GM21423 (cell line): ENCODE measurements around the gene LDLRAD3.

ENCODE experiments used
- ATAC-seq: cut with Tn5 transposase; IDR thresholded peaks from one replicate; pipeline ENCODE4 v1.9.1; 2021; ENCODE audit warnings: mild to moderate bottlenecking, moderate library complexity; ENCODE audit not compliant: unreplicated experiment

The LDLRAD3 gene

DNA sequence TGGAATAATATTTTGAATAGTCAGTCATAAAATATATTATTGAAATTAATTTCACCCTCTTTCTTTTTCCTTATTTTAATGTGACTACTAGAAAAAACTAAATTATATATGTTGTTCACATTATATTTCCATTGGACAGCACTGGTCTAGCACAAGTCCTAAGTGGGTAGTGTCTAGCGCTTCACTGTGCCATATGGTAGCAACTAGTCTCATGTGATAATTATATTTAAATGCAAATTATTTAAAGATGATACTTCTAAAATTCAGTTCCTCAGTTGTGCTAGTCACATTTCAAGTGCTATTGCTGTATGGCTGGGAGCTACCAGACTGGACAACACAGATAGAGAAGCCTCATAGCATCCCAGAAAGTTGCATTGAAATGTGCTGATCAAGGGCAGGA lies 19.1 kb upstream of the LDLRAD3 start:
- no peak for ATAC-seq

DNA sequence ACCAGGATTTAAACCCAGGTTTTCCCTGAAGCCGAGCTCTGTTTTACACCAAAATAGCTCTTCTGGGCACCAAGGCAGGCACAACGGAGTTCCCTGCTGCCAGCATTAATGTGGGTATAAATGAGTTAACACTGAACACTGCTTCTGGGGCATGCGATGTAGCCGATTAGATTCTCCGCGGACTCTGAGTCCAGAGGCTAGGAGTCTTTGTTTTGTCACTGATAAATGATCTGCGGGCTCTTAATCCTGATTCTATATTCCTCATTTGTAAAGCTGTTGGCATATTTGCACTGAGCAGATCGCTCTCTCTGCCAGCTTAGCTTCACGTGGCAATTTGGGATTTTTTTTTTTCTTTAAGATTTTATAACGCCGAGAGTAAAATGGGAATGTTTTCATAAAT lies 16.8 kb upstream of the LDLRAD3 start:
- ATAC-seq: no peak

DNA sequence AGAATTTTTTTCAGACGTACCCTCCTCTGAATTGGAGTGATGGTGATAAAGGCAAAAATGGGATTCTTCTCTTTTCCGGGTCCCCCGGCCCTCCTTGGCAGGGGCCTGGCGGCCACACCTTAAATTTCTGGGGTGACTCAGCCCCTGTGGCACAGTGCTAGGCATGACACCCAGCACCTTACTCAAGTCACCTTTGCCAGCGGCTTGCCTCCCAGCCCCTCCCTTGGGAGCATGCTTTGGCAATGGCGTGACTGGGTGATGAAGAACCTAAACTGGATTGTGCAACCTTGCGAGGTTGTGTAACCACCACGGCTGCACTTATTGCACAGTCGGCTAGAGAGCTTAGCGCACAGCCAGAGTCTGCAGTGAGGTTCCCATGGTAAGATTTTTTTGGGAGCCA lies 16.2 kb upstream of the LDLRAD3 start:
- no peak for ATAC-seq

DNA sequence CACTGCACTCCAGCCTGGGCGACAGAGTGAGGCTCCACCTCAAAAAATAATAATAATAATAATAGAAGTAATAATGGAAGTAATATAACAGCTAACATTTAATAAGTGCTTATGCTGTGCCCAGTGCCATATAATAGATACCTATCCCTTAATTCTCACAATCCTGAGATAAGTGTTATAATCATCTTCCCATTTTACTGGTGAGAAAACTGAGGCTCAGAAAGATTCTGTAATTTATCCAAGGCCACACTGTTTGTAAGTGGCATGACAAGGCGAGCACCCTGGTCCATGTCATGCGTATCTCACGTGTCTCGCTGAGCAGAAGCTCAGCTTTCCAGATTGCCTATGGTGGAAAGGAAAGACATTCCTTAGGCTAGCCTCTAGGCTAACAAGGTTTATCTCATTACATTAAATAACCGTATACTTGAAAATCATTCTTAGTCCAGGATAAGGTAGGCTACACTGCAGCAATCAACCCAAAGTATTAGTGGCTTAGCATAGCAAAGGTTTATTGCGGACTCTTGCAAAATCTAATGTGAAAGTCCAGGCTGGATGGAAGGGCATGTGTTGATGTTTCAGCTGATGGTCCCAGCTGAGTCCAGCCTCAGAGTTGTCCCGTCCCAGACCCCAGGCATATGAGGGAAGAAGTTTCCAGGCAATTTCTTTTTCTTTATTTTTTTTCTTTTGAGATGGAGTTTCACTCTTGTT lies 15.0 kb upstream of the LDLRAD3 start:
- no peak for ATAC-seq

DNA sequence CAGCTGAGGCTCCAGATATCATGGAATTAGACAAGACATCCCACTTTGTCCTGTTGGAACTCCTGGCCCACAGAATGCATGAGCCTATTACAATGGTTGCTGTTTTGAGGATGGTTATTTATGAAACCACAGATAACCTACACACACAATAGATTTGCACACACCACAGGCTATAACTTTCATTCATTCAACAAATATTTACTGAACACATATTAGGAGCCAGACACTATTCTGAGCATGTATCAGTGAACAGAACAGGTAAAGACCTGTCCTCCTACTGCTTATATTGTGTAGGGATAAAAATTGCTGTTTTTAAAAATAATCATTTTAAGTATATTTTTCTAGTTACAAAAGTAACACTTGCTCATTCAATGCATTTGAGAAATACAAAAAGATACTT lies 13.4 kb upstream of the LDLRAD3 start:
- ATAC-seq: no peak

DNA sequence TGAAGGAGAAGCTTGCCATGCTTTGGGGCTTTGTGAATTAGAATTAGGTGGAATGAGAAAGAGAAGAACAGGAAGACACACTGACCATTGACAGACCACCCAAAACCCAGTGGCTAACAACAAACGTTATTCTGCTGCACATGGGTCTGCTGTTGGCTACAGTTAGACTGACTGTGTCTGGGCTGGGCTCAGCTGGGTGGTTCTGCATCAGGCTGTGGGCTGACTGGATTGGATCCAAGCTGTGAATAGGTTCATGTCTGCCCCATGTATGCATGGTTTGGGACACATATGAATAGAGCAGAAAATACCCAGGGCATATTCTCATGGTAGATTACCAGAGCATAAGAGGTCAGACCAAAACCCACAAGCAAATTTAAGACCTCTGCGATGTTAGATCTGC lies 11.7 kb upstream of the LDLRAD3 start:
- no peak for ATAC-seq

DNA sequence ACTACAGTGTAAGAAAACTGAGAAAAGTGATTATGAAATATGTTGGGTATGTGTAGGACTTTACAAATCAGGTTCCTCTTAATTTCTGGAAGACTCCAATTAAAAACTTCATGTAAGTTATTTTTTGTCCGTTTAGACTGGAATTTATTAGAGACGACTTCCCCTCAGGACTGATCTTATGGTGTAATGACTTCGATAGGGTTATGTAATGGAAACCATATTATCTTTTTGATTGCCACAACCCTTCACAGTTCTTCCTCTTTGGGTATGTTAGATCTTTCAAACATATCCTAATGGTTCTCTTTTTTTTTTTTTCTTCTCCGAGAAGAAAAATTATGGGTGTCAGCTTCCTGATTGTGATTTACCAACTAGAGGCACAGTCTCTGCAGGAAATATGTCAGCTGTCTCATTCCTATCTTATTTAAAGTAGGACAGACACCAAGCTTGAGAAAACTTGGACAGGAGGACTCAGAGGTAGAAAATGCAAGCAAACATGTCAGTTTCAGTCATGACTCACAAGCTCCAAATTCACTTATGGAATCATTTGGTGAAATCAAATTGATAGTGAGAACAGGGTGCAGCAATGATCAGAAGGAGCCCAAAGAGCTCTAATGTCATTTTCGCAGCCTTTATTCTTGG lies 11.1 kb upstream of the LDLRAD3 start:
- ATAC-seq: no peak

DNA sequence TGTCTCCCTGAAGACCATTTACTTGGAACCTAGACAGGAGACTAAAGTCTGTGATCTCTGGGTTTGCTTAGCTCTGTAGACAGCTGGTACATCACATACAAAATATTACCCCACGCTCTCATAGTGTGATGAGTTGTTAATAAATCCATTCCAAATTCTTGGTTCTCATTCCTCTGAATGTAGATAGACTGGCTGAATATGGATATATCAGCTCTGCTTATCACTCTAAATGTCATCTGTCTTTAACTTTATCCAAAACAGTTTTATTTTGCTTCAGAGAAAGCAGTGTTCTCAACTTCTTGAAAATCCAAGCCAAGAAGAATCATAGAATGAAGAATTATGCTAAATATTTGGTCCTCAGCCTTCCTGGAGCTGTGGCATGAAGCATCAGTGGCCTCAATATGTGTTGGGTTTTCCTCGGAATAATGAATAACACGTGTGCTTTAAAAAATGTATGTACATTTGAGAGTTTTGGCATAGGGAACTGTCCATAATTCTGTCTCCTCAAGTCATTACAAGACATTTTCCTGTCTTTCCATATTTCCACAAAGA lies 10.5 kb upstream of the LDLRAD3 start:
- no peak for ATAC-seq

DNA sequence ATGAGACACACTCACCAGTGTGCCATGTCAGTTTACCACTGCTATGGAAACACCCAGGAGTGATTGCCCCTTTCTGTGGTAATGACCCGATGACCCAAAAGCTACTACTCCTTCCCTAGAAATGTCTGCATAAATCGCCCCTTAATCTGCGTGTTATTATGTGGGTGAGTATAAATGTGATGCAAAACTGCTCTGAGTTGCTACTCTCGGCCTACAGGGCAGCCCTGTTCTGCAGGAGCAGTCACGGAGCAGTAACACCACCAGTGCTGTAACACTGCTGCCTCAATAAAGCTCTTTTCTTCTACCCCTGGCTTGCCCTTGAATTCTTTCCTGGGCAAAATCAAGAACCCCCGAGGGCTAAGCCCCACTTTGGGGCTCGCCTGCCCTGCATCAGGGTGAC lies 9.6 kb upstream of the LDLRAD3 start:
- no peak for ATAC-seq

DNA sequence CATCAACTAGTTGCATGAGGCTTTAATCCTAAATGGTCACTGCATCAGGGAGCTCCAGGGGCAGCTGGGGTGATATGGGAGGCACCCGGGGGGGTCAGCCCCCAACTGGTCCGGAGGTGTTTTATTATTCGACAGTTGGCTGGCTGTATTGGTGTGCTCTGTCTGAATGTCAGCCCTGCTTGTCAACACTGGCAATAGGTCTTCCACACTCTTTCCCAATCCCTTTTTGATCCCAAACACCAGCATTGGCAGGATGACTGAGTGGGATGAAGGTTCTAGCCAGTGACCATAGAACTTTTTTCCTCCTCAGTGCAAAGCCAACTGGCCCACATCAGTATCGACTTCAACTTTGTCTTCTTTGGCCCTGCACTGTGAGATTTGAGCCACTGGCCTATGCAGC lies 8.9 kb upstream of the LDLRAD3 start:
- ATAC-seq: no peak

DNA sequence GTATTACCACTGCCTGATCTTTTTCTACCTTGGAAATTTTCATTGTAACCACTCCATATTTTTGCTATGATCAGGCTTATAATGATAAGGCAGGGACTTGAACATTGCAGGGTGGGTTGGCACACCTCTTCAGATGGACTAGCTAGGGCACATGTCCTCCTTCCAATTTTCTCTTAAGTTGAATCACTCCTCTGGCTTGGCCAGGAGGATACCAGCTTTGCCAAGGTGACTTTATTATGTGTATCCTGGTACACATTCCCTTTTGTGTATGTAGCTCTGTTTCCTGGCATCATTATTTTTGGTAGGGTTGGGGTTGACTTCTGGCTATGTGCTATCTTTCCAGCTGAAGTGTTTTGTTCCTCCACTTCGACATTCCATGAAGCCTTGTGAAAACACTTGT lies 8.5 kb upstream of the LDLRAD3 start:
- ATAC-seq: no peak

DNA sequence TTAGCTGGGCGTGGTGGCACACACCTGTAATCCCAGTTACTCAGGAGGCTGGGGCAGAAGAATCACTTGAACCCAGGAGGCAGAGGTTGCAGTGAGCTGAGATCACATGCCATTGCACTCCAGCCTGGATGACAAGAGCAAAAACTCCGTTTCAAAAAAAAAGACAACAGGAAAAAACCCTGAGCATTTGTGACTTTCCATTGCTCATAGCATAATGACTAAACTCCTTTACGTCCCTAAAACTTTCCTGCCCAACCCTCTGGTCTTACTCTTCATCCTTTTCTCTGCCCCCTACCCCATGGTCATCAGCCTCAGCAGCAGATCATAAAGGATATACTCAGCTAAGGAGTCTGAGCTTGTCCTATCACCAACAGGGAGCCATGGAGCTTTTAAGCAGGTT lies 6.8 kb upstream of the LDLRAD3 start:
- no peak for ATAC-seq

DNA sequence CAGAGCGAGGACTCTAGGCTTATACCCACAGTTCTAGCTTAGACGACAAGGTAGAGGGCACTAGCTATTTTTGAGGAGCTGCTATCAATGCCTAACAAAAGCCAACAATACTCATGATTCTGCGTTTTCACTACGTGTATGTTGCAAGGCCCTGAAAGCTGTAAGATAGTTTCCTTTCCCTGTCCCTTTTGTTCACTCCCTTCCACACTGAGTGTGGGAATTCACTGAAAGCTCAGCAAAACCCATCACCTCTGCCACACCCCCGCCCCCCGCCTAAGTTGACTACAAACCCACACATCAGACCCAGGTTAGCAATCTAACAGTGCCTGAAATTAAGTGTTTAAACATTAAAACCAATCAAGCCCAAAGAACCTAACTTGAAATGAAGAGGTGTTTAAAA lies 6.2 kb upstream of the LDLRAD3 start:
- ATAC-seq: no peak

DNA sequence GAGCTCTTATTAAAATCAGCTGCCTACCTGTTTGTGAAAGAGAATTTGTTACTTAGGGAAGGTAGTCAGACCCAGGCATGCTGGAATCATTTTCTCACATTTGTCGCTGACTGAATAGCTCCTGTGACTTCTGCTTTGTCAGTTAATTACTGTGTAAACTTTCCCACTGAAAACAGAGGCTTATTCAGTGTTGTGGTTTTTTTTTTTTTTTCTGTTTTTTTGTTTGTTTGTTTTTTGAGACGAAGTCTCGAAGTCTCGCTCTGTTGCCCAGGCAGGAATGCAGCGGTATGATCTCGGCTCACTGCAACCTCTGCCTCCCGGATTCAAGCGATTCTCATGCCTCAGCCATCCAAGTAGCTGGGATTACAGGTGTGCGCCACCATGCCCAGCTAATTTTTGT lies 5.6 kb upstream of the LDLRAD3 start:
- no peak for ATAC-seq

DNA sequence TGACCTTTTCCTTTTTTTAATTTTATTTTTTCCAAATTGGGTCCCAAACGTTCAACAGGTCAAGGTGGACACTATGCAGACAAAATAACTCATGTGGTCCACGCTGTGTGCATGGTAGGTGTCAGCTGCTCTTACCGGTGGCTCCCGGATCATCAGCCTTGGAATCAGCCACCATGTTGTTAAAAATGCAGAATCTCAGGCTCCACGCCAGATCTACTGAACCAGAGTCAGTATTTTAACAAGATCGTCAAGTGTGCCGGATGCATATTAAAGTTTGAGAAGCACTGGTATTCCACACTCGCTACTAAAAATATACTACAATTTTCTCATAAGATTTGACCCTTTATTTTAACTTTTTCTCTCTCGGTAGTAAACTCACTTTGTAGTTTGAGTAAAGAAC lies 553 bp upstream of the LDLRAD3 start:
- ATAC-seq: no peak

DNA sequence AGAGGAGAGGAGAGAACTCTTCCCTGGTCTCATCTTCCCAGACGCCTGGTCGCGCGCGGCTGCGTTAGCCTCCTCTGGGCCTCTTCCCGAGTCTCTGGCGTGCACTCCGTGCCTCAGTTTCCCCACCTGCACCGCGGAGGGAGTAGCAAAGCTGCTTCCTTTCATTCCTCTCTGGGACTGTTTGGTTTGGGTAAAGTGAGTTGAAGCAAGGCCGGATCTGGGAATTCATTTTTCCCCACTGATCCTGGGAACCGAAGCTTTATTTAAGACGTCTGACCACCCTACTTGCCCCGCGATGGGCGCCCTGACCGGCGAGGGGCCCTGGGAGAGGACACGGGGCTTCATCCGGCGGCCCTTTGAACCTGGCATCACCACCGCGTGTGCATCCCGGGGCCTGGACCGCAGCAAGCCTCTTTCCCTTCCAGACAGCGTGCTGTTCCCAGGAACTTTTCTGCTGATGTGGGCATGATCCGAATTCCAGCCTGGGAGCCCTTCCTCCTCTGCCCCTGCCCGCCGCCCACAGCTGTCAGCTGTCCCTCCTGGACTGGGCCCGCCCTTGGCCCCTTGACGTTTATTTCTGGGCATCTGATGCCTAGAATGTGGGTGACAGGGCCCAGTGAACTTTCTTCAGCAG lies 758 bp downstream of the LDLRAD3 start:
- no peak for ATAC-seq

DNA sequence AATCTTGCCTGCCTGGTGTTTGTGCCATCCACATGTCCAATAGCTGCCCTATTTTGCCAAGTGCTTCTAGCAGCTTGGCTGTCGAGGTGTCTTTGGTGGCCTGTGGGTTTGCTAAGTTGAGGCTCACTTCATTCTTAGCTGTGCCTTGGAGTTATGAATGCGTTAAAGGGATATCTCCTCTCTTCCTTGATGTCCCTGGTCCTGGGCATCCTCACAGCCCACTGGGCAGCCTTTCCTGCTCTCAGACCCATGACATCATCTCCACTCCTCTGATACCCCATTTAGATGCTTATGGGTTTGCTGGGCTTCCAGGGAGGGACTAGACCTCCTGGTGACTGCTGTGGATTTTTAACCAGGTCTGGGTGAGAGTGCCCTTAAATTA lies 1.3 kb downstream of the LDLRAD3 start:
- ATAC-seq: no peak

DNA sequence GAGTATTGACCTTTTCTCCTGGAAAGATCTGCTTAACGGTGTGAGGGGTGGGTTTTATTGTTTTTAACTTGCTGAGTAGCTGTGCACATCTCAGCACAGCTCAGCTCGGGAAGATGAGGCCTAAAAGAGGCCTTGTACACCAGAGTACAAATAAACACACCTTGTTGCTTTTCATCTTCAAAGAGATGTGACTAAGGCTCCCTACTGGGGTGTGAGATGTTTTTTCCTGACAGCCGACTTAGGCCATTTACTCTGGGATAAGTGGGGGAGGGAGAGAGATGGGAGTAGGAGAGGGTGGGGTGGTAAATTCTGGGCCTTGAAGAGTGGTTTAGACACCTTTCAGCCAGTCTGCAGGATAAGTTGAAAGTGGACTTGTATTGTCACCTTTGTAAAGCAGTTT lies 2.9 kb downstream of the LDLRAD3 start:
- ATAC-seq: no peak

DNA sequence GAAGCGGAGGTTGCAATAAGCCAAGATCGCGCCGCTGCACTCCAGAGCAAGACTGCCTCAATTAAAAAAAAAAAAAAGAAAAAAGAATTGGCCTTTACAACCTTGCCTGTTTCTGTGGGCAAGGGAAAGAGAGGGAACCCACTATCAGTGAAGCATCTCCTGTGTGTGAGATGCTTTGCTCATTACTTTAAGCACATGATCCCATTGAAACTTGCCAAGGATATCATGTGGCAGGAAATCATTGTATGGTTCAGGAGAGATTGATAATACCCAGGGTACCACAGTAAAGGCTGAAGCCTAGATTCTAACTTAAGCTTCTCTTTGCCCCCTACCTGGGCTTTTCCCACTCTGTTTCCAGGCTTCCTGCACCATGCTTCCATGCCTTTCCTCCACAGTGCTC lies 3.6 kb downstream of the LDLRAD3 start:
- no peak for ATAC-seq

DNA sequence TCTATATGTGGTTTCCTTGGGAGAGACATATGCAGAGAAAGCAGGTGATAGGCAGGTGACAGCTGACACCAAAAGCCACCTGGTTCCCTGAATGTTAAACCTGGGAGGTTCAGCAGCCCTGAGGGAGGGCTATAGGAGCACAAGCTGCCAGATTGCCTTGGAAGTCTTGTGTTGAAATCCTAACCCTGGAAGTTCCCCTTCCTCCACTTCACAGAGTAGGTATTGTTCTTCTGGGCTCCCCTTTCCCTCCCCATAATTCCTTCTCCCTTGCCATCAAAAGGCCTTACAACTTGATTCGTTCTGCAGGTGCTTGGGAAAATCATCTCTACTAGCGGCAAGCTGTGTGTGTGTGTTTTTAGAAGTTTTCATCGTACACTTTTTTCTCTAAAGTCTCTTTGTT lies 5.4 kb downstream of the LDLRAD3 start:
- ATAC-seq: no peak

DNA sequence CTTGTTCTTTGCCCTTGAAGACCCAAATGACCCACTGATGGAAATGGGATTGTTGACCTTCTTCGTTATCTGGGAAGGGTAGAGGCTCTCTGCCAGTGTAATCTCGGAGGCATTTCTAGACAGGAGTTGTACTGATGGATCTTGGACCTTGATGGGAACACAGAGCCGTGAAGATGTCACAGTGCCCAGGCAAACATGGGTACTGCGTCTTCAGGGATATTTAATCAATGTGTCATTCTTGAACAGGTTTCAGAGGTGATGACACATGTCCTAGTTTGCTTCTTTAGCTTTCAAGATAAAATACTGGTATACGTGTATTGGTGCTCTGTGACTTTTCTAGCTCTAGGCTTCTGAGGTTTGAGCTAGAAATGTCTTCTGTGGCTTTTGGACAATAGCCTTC lies 6.2 kb downstream of the LDLRAD3 start:
- ATAC-seq: no peak

DNA sequence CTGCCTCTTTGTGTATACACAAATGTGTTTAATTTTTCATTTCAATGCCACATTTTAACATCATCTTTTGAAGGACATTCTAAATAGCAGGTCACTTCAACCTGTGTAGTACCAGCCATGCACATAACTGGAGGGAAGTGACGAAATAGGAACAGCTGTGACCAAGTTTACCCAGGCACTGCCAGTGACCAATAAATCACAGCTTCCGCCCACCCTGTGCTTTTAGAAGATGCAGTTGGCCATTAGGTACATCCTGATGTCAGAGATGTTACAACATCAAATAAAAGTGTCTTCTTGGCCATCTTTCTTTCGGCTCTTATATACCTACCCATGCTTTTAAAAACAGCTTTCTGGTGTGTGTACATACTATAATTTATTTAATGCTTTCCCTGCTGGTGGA lies 7.8 kb downstream of the LDLRAD3 start:
- ATAC-seq: no peak
